HEK293 (cell line): Measurements from ENCODE around the gene DIP2B.

Source experiments
- CTCF ChIP-seq: fragments of 450-650 bp; formaldehyde crosslinking; IDR thresholded peaks from 2 replicates; pipeline ENCODE4 v1.5.1; 2016; ENCODE audit warnings: missing biosample characterization, missing genetic modification characterization
- KLF17 ChIP-seq: fragments of 450-650 bp; formaldehyde crosslinking; IDR thresholded peaks from 2 replicates; pipeline ENCODE4 v1.5.1; 2016; ENCODE audit warnings: missing biosample characterization, missing genetic modification characterization
- ZBTB20 ChIP-seq: fragments of 450-650 bp; formaldehyde crosslinking; IDR thresholded peaks from 2 replicates; pipeline ENCODE4 v1.5.1; 2016; ENCODE audit warnings: missing biosample characterization, missing genetic modification characterization
- ZBTB8A ChIP-seq: fragments of 450-650 bp; formaldehyde crosslinking; IDR thresholded peaks from 2 replicates; pipeline ENCODE4 v1.5.1; 2016; ENCODE audit warnings: missing biosample characterization, missing genetic modification characterization
- ZEB2 ChIP-seq: fragments of 450-650 bp; formaldehyde crosslinking; IDR thresholded peaks from 2 replicates; pipeline ENCODE4 v1.5.1; 2016; ENCODE audit warnings: missing biosample characterization, missing genetic modification characterization
- ZNF37A ChIP-seq: fragments of 450-650 bp; IDR thresholded peaks from 2 replicates; pipeline ENCODE4 v1.5.1; 2018; ENCODE audit warnings: missing biosample characterization, missing genetic modification characterization
- ZNF571 ChIP-seq: fragments of 450-650 bp; formaldehyde crosslinking; IDR thresholded peaks from 2 replicates; pipeline ENCODE4 v1.5.0; 2017; ENCODE audit warnings: missing biosample characterization, missing genetic modification characterization
- ZNF660 ChIP-seq: fragments of 450-650 bp; IDR thresholded peaks from 2 replicates; pipeline ENCODE4 v1.5.1; 2018; ENCODE audit warnings: missing biosample characterization, mild to moderate bottlenecking, missing genetic modification characterization
- ZNF777 ChIP-seq: fragments of 450-650 bp; formaldehyde crosslinking; IDR thresholded peaks from 2 replicates; pipeline ENCODE4 v1.5.1; 2017; ENCODE audit warnings: missing biosample characterization, missing genetic modification characterization, borderline replicate concordance
- ZSCAN18 ChIP-seq: fragments of 450-650 bp; formaldehyde crosslinking; IDR thresholded peaks from 2 replicates; pipeline ENCODE4 v1.5.1; 2016; ENCODE audit warnings: missing biosample characterization, missing genetic modification characterization
- TF ChIP-seq, protein P1 (sequence below): sonication (generic); formaldehyde crosslinking; IDR thresholded peaks from 2 replicates; pipeline ENCODE4 v1.8.1; 2022; ENCODE audit warnings: mild to moderate bottlenecking, moderate library complexity, missing genetic modification reagents

DNA sequence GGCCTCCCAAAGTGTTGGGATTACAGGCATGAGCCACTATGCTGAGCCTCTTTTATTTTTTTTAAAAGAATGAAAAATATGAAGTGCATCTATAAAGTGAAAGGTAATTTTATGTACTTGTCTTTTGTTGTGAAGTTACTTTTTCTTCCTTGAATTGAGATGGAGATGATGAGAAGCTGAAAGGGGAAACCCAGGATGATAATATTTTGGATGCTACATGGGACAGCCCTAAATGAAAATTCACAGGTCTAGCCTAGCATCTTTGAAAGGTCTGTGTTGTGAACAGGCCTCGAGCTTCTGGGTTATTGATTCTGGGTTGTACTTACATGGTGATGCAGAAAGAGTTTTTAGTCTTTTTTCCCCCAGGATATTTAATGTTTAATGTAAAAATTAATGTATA, 14.6 kb downstream of the DIP2B start:
- no peak for TF ChIP-seq ZBTB8A (tag by site-specific recombination)
- no peak for TF ChIP-seq CTCF (tag by site-specific recombination)
- TF ChIP-seq ZNF37A (tag by site-specific recombination), result no peak
- no peak for TF ChIP-seq KLF17 (tag by site-specific recombination)
- TF ChIP-seq ZSCAN18, result no peak
- TF ChIP-seq ZNF777 (tag by site-specific recombination), result no peak
- TF ChIP-seq, protein P1, sequence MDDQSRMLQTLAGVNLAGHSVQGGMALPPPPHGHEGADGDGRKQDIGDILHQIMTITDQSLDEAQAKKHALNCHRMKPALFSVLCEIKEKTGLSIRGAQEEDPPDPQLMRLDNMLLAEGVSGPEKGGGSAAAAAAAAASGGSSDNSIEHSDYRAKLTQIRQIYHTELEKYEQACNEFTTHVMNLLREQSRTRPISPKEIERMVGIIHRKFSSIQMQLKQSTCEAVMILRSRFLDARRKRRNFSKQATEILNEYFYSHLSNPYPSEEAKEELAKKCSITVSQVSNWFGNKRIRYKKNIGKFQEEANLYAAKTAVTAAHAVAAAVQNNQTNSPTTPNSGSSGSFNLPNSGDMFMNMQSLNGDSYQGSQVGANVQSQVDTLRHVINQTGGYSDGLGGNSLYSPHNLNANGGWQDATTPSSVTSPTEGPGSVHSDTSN (CRISPR knock-in tag), result no peak
- TF ChIP-seq ZNF660 (tag by site-specific recombination), result no peak
- no peak for TF ChIP-seq ZBTB20 (tag by site-specific recombination)
- no peak for TF ChIP-seq ZEB2 (tag by site-specific recombination)
- no peak for TF ChIP-seq ZNF571 (tag by site-specific recombination)
